Measurements from ENCODE around the gene TMC6.
"Not testable (repeated sequence)": the region's sequence is repeated elsewhere in the genome, so short reads cannot be mapped to it uniquely, and the experiment has no call there.

The TMC6 gene

DNA sequence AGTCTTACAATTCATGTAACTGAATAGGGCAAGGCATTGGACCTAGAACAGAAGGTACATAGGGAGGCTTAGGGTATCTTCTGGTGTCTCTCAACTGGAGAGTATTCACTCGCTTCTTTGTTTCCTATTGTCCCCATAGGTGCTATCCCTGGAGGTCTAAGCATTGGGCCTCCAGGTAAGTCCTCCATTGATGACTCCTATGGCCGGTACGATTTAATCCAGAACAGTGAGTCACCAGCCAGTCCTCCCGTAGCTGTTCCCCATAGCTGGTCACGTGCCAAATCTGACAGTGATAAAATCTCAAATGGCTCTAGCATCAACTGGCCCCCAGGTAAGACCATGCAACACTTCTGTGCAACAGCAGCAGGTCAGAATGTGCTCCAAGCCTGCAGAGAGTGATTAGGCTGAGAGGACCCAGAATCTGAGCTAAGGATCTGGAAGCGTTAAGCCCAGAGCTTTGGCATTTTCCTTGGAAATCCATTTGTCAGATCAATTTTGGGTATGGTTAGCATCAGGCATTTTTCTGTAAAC lies 35.7 kb downstream of the TMC6 start:
- H3K4me3 ChIP-seq = no peak overlapping the region
- no peak overlapping the region for H3K27ac ChIP-seq

GRCh38 chr17:78089576-78090281 lies 38.8 kb downstream of the TMC6 start:
- H3K27ac ChIP-seq = no peak overlapping the region

DNA sequence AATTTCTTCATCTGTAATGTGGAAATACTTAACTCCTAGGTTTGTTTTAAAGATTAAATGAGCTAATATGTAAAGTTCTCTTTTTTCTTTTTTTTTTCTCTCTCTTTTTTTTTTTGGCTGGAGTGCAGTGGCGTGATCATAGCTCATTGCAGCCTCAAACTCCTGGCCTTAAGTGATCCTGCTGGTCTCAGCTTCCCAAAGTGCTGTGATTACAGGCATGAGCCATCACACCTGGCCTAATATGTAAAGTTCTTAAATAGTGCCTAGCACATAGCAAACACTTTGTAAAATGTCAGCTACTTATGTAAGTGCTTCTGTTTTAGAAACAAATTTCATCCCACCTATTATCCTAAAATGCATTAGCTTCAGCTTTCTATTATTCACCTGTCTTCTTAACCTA lies 40.0 kb downstream of the TMC6 start:
- Histone ChIP-seq H3K4me3 (no peak overlapping the region), H3K27ac (no peak overlapping the region)

More at GRCh38 chr17:78089576-78090281, 38.8 kb downstream of the TMC6 start:
- no peak overlapping the region for H3K4me3 ChIP-seq

DNA sequence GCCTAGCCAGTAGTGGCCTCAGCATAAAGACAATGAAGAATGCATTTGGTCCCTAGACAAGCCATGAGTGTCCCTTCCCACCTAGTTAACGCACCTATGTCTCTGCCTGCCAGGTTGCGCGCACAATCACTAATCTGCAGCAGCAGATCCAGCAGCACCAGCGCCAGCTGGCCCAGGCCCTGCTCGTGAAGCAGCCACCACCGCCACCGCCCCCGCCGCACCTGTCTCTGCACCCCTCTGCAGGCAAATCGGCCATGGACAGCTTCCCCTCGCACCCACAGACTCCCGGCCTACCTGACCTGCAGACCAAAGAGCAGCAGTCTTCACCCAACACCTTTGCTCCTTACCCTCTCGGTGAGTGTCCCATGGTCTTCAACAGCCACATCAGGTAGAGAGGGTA lies 41.8 kb downstream of the TMC6 start:
- no peak overlapping the region for H3K4me3 ChIP-seq
- no peak overlapping the region for H3K27ac ChIP-seq

DNA sequence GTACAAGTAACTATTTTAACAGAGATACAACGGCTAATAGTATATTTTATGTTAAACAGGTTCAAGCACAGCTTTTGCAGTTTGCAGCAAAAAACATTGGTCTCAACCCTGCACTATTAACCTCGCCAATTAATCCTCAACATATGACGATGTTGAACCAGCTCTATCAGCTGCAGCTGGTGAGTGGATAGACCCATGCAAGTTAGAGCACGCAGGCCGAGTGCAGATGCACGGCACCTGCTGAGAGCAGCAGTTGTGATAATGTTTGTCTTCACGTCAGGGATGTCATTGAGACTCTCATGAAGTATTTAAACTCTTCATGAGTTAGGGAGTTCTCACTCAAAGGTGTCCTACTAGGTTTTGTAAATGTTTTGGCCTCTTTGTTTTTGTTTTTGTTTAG lies 45.6 kb downstream of the TMC6 start:
- H3K27ac ChIP-seq = no peak overlapping the region

GRCh38 chr17:78082355-78082872 lies 46.1 kb downstream of the TMC6 start:
- not testable (repeated sequence) for H3K4me3 ChIP-seq, H3K27ac ChIP-seq

More for the DNA sequence above, 45.6 kb downstream of the TMC6 start:
- no peak overlapping the region for H3K4me3 ChIP-seq

DNA sequence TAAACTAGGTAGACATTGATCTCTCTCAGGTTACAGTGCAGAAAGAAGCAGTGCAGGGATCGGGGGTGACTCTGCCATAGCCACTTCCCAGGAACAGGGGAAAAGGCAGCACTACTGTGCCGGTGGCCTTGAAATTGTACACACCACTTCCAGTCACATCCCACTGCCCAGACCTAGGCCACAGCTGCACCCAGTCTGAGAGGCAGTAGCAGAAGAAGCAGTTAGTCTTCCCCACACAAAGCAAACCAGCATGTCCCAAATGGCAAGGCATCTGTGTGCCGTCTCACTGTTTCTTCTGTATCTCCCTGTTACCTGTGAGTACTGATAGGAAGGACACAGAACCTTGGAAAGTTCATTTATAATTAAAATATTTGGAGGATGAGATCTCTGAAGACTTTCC lies 47.0 kb downstream of the TMC6 start:
- H3K27ac ChIP-seq = no peak overlapping the region

GRCh38 chr17:78079253-78079652 lies 49.3 kb downstream of the TMC6 start:
- Histone ChIP-seq H3K4me3 (no peak overlapping the region), H3K27ac (no peak overlapping the region)

More for the DNA sequence above, 47.0 kb downstream of the TMC6 start:
- no peak overlapping the region for H3K4me3 ChIP-seq

- H3K4me3 ChIP-seq = no peak overlapping the region
- H3K27ac ChIP-seq = no peak overlapping the region
Observed at GRCh38 chr17:78075545-78075944, 53.0 kb downstream of the TMC6 start.

DNA sequence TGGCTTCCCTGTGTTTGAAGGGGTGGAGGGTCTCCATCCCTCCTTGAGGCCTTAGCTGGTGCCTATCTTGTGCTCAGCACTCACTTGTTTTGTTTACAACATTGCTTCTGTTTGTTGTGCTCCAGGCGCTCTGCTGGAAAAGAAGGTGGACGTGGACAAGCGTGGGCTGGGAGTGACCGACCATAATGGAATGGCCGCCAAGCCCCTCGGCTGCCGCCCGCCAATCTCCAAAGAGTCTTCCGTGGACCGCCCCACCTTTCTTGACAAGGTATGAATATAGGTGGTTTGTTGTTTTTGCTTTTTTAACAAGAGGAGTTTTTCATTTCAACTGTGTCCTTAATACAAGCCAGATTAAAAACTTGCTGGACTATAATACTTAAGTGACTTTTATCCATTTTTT lies 53.5 kb downstream of the TMC6 start:
- Histone ChIP-seq H3K4me3 (no peak overlapping the region), H3K27ac (no peak overlapping the region)

DNA sequence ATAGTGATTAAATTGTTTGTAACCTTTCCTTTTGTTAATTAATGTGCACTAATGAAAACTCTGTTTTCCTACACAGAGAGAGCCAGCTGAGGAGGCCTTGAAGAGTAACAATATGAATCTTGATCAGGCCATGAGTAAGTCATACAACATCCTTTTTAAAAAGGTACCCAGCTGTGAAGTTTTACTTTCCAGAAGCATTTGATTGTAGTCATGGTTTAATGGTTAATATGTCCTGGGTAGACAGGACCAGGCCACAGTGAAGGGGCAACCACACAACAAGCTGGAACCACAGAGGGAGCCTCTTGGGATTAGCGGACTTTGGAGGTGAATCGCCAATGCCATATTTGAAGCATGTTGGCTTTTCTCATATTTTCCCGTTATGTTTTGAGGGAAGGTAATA lies 55.6 kb downstream of the TMC6 start:
- Histone ChIP-seq H3K4me3 (no peak overlapping the region), H3K27ac (no peak overlapping the region)

DNA sequence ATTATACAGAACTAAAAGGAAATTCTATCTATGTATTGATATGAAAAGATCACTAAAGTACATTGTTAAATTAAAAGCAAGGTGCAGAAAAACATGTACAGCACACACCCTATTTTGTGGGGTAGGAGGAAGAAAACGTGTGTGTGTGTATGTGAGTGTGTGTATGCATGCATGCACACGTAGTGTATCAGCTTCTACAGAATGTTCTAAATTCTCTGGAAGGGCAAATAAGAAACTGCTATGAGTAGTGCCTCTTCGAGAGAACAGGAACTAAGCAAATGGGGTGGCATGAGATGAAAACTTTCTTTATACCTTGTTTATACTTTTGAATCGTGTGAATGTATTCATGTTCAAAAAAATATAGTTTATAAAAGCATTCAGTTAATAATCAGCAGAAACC lies 58.9 kb downstream of the TMC6 start:
- Histone ChIP-seq H3K27ac (no peak overlapping the region), H3K4me3 (no peak overlapping the region)

GRCh38 chr17:78066976-78067375 lies 61.6 kb downstream of the TMC6 start:
- not testable (repeated sequence) for H3K4me3 ChIP-seq, H3K27ac ChIP-seq

DNA sequence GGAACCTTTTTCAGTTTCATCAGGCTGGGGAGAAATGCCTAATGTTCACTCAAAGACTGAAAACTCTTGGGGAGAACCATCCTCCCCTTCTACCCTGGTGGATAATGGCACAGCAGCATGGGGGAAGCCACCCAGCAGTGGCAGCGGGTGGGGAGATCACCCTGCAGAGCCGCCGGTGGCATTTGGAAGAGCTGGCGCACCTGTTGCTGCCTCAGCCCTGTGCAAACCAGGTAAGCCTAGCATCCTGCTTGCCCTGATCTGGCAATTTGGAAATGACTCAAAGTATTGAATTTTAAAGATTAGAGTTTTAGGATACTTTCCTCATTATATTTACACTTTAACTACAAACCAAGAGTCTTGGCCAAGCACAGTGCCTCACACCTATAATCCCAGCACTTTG lies 63.8 kb downstream of the TMC6 start:
- H3K27ac ChIP-seq = no peak overlapping the region
- H3K4me3 ChIP-seq = no peak overlapping the region

GRCh38 chr17:78063489-78063888 lies 65.1 kb downstream of the TMC6 start:
- H3K27ac ChIP-seq = no peak overlapping the region
- no peak overlapping the region for H3K4me3 ChIP-seq

- no peak overlapping the region for H3K4me3 ChIP-seq
- no peak overlapping the region for H3K27ac ChIP-seq
Observed at GRCh38 chr17:78062596-78062995, 66.0 kb downstream of the TMC6 start.
